Body of pancreas (tissue), 4 donors: Measurements from ENCODE around the gene ESPN. TPM values are rescaled to one million over a fixed set of nuclear protein-coding genes. Genes with fewer than 3 reads are reported as not detected.
"Not testable (repeated sequence)": the region's sequence is repeated elsewhere in the genome, so short reads cannot be mapped to it uniquely, and the experiment has no call there.

Source experiments
- ATAC-seq: fragments of 150-250 bp; one replicate; pipeline ENCODE4 v1.9.1; 2016
- DNase-seq, 4 donors: peaks; one replicate each; pipeline ENCODE4 v3.0.0-alpha.2; 2019
- H3K27ac ChIP-seq, 4 donors: fragments of 200-600 bp; sonication (generic); 1 replicate in 3 of 4; 2 replicates in 1 of 4; pipeline versions ENCODE4 v1.5.1 to v1.6.1; 2016 to 2019; ENCODE audit warnings: mild to moderate bottlenecking in 1 of 4, mixed read lengths in 1 of 4, moderate library complexity in 1 of 4
- H3K27me3 ChIP-seq, 2 donors: fragments of 200-600 bp; sonication (generic); one replicate each; pipeline ENCODE4 v1.6.0; 2016; ENCODE audit warnings: mild to moderate bottlenecking in 1 of 2
- H3K36me3 ChIP-seq, 2 donors: fragments of 200-600 bp; sonication (generic); replicated peaks in 1 of 2; 2 replicates each; pipeline ENCODE4 v1.5.1; 2016; ENCODE audit warnings: low read depth in 2 of 2; ENCODE audit not compliant: insufficient read depth in 1 of 2
- H3K4me1 ChIP-seq: fragments of 200-600 bp; sonication (generic); one replicate; pipeline ENCODE4 v1.6.0; 2016
- H3K4me3 ChIP-seq, 2 donors: fragments of 200-600 bp; sonication (generic); 1 replicate in 1 of 2; 2 replicates in 1 of 2; pipeline ENCODE4 v1.5.1; 2016 to 2019
- H3K9me3 ChIP-seq, 3 donors: fragments of 200-600 bp; sonication (generic); 1 replicate in 2 of 3; 2 replicates in 1 of 3; pipeline ENCODE4 v1.5.1; 2016
- CTCF ChIP-seq, 7 experiments: fragments of 450-650 bp in 4 of 7; fragments of 200-600 bp in 3 of 7; sonication (generic) in 3 of 7; IDR thresholded peaks; one replicate each; pipeline ENCODE4 v1.5.1; 2016 to 2019; ENCODE audit warnings: antibody characterized with exemption in 7 of 7
- POLR2A ChIP-seq, 3 donors: fragments of 450-650 bp; IDR thresholded peaks; one replicate each; pipeline ENCODE4 v1.6.1; 2016; ENCODE audit warnings: antibody characterized with exemption in 3 of 3, mild to moderate bottlenecking in 2 of 3
- WGBS, 2 donors: methylation state at CpG; one replicate each; pipeline ENCODE4 v1.1.5; 2017; 5-methylcytosine and 5-hydroxymethylcytosine counted together
- intact Hi-C: fragments of 100-400 bp; cut with DNase I; formaldehyde crosslinking; loops from one replicate; pipeline ENCODE4 v1.15.1; 2023
- total RNA-seq, 2 donors: library from RNA; depleted of rRNA; stranded (reverse); fragments of >200 nt; gene quantifications; one replicate each; pipeline ENCODE4 v1.1.0, GENCODE V29; 2016

The ESPN gene
- total RNA-seq, 2 donors from 2014 or later = 0.26 to 4.0 TPM

- H3K27me3 ChIP-seq = peaks cover 0 to 20% of the 10 kb centered on the region in 2 donors
- peaks cover 27% of the 10 kb centered on the region for H3K4me1 ChIP-seq
- DNase-seq (no peak), ATAC-seq (no peak)
- no peaks in the 10 kb centered on the region for H3K9me3 ChIP-seq
- H3K36me3 ChIP-seq = no peaks in the 10 kb centered on the region
- 86 to 92% methylated on average over 4 to 15 of the region's 15 CpGs for WGBS, 2 donors
- H3K4me3 ChIP-seq = no peak overlapping the region
- TF ChIP-seq CTCF (IDR thresholded peaks at IDR 0.05) (no peak), POLR2A (IDR thresholded peaks at IDR 0.05) (no peak)
- intact Hi-C loops = no loop called here
- no peak overlapping the region for H3K27ac ChIP-seq
Observed at GRCh38 chr1:6444377-6444776, 19.8 kb downstream of the ESPN start.

- Histone ChIP-seq H3K27ac (no peak overlapping the region), H3K9me3 (no peaks in the 10 kb centered on the region), H3K27me3 (peaks cover 0 to 20% of the 10 kb centered on the region in 2 donors), H3K4me1 (peaks cover 24% of the 10 kb centered on the region), H3K36me3 (no peaks in the 10 kb centered on the region), H3K4me3 (no peak overlapping the region)
- ATAC-seq = peak; percentile 43
- DNase-seq = peak; percentile 56 to 73 (median 58)
- WGBS, 2 donors = 35 to 36% methylated on average over 6 to 19 of the region's 19 CpGs
- intact Hi-C loops = no loop called here
- TF ChIP-seq POLR2A (IDR thresholded peaks at IDR 0.05) (no peak), CTCF (IDR thresholded peaks at IDR 0.05) (peak; percentile 22 to 62 (median 42))
Observed at GRCh38 chr1:6445062-6445763, 20.6 kb downstream of the ESPN start.

DNA sequence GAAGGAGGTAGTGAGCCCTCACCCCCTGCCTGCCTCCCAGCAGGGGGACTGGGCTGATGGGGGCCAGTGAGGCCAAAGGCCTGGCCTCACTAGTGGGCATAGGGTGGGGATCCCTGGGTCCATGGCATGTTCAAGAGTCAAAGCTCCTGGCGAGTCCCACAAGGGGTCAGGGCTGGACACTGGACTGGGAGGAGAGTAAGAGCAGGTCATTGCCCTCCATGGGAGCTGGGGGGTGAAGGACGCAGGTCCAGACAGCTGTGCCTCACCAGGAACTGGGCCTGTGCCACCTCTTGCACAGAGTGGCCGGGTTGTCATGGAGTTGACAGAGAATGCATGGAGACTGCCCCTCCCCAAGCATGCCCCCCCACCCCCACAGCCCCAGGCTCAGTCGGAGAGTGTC lies 21.4 kb downstream of the ESPN start:
- intact Hi-C loops, H3K9me3 ChIP-seq, DNase-seq, H3K4me3 ChIP-seq, H3K36me3 ChIP-seq, ATAC-seq, H3K27ac ChIP-seq: not testable (repeated sequence)
- peaks cover 22% of the 10 kb centered on the region for H3K4me1 ChIP-seq
- 43 to 58% methylated on average over 1 to 3 of the region's 4 CpGs for WGBS, 2 donors
- peaks cover 0 to 20% of the 10 kb centered on the region in 2 donors for H3K27me3 ChIP-seq

DNA sequence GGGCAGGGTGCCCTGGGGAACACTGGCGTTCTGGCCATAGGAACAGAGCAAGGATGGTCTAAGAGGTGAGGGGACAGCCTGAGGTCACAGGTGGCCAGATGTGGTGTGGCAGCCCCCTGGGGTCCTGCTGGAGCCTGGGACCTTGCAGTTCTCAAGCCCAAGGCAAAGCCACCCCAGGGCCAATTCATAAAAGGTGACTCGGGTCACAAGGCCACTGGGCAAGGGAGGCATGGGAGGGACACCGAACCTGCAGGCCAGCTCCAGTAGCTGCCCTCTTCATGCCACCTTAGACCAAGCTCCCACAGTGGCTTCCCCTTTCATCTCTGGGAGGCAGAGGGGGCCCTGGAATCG lies 22.1 kb downstream of the ESPN start:
- Histone ChIP-seq H3K4me1 (peaks cover 27% of the 10 kb centered on the region), H3K9me3 (no peaks in the 10 kb centered on the region), H3K4me3 (no peak overlapping the region), H3K36me3 (no peaks in the 10 kb centered on the region), H3K27ac (peak overlapping the region in 1 of 4 donors; percentile 25), H3K27me3 (peaks cover 0 to 20% of the 10 kb centered on the region in 2 donors)
- ATAC-seq (no peak), DNase-seq (no peak)
- WGBS, 2 donors = 66 to 91% methylated on average over 1 to 4 of the region's 4 CpGs
- intact Hi-C loops = no loop called here
- TF ChIP-seq CTCF (IDR thresholded peaks at IDR 0.05) (no peak), POLR2A (IDR thresholded peaks at IDR 0.05) (no peak)

DNA sequence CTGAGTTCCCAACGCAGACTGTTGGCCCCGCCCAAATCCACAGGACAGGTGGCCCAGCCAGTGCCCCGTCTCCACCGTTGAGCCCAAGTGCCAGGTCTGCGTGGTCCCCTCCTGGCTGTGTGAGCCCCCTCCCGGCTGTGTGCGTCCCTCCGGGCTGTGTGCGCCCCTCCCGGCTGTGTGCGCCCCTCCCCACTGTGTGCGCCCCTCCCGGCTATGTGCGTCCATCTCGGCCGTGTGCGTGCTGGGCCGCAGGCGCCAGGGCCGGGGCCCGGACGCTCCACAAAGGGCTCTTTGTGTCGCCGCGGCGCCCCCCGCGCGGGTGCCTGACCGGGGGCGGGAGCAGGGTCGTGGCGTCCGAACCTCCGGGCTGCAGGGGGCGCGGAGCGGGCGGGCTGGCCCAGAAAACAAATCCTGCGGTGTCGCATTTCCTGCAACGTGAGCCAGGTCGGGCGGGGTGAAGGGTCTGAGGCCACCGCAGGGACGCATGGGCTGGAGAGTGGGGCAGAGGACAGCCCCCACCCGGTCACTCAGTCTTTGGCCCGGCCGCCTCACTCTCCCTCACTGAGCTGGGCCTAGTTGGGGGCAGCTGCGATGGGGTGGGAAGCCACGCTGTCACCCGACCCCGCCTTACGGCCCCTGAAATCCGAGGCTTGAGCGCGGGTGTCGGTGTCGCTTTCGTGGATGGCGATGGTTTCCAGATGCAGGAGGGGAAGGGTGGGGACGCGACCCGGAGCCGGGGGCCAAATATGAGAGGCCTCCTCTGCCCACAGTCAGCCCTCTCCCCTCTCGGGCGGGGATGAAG lies 22.6 kb downstream of the ESPN start:
- no peak for ATAC-seq
- H3K27me3 ChIP-seq = peaks cover 0 to 20% of the 10 kb centered on the region in 2 donors

More for the DNA sequence above, 22.6 kb downstream of the ESPN start:
- Histone ChIP-seq H3K9me3 (no peaks in the 10 kb centered on the region), H3K4me3 (no peak overlapping the region), H3K36me3 (no peaks in the 10 kb centered on the region), H3K4me1 (peaks cover 27% of the 10 kb centered on the region), H3K27ac (peak overlapping the region in 1 of 4 donors; percentile 25)
- no peak for DNase-seq
- intact Hi-C loops = no loop called here
- WGBS, 2 donors = 13% methylated on average over 50 of the region's 67 CpGs; no CpG with 5 or more reads in 1 of the 2 donors
- TF ChIP-seq POLR2A (IDR thresholded peaks at IDR 0.05) (no peak), CTCF (IDR thresholded peaks at IDR 0.05) (no peak)
